ENCODE results near the gene ARHGDIB. TPM values are rescaled to one million over a fixed set of nuclear protein-coding genes. Genes with fewer than 3 reads are reported as not detected.

ARHGDIB gene
- total and polyA plus RNA-seq, 10 of the 15 experiments (the other 5 are each of a cell fraction or from before 2014, with no cell fraction given): 796 to 2,849 (median 1,346) TPM

DNA sequence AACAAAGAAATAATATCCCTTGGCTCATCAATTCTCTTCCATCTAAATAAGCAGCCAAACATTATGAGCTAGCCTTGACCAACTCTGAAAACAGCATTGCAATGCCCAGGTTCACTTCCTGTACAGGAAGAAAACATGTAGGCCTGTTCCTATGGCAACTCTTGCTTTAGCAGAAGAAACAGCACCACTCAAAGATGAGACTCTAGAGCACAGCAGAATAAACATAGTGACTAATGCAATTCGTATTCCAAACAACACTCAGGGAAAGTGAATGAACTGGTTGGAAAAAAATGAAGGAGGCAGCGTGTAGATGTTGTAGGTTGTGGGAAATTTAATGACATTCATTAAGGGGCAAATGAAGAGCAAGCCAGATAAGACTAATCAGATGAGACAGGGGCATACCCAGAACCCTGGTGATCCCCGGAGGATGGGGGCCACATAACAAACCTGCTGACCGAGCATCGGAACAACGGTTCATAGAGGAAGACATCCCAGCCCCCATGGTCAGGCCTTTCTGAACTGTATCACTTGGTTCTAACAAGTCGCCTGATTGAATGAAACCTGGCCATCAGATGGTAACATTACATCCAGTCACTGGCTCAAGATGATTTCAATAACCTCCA, 9.0 kb downstream of the ARHGDIB start (continued):
- TF ChIP-seq, protein P1, sequence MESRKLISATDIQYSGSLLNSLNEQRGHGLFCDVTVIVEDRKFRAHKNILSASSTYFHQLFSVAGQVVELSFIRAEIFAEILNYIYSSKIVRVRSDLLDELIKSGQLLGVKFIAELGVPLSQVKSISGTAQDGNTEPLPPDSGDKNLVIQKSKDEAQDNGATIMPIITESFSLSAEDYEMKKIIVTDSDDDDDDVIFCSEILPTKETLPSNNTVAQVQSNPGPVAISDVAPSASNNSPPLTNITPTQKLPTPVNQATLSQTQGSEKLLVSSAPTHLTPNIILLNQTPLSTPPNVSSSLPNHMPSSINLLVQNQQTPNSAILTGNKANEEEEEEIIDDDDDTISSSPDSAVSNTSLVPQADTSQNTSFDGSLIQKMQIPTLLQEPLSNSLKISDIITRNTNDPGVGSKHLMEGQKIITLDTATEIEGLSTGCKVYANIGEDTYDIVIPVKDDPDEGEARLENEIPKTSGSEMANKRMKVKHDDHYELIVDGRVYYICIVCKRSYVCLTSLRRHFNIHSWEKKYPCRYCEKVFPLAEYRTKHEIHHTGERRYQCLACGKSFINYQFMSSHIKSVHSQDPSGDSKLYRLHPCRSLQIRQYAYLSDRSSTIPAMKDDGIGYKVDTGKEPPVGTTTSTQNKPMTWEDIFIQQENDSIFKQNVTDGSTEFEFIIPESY (IDR thresholded peaks at IDR 0.05): no peak
- TF ChIP-seq WRNIP1 (IDR thresholded peaks at IDR 0.05; ENCODE audit: borderline replicate concordance, low read depth, low read length) (no peak), NR2F1 (conservative IDR thresholded peaks at IDR 0.05) (no peak), BRCA1 (IDR thresholded peaks at IDR 0.05; ENCODE audit: low read depth, low read length) (no peak), RAD51 (IDR thresholded peaks at IDR 0.05) (no peak), RAD21 (IDR thresholded peaks at IDR 0.05; ENCODE audit: insufficient read depth, low read depth, low read length) (0 out of 2 replicates have a peak, but pooled peaks have one; percentile 32), TARDBP (IDR thresholded peaks at IDR 0.05; ENCODE audit: borderline replicate concordance) (no peak), TAF1 (IDR thresholded peaks at IDR 0.05; ENCODE audit: borderline replicate concordance, low read depth, low read length) (no peak), KLF5 (IDR thresholded peaks at IDR 0.05; ENCODE audit: partially characterized antibody) (no peak), POLR2AphosphoS2 (IDR thresholded peaks at IDR 0.05; ENCODE audit: low read depth, low read length) (no peak), ZSCAN29 (IDR thresholded peaks at IDR 0.05) (no peak), IKZF1 (conservative IDR thresholded peaks at IDR 0.05) (no peak; the same call in 1 of the 2 replicates), CHD2 (IDR thresholded peaks at IDR 0.05; ENCODE audit: borderline replicate concordance, low read depth, low read length) (no peak), ZNF274 (IDR thresholded peaks at IDR 0.05; ENCODE audit: insufficient read depth, insufficient read length) (no peak), JUNB (IDR thresholded peaks at IDR 0.05) (no peak), HDAC6 (IDR thresholded peaks at IDR 0.05; ENCODE audit: unreplicated experiment) (no peak), FOXM1 (IDR thresholded peaks at IDR 0.05; ENCODE audit: low read depth, low read length) (0 out of 2 replicates have a peak, but pooled peaks have one; percentile 53), CBX3 (IDR thresholded peaks at IDR 0.05; ENCODE audit: borderline replicate concordance, low read depth) (no peak), ZNF24 (IDR thresholded peaks at IDR 0.05) (no peak), TCF3 (IDR thresholded peaks at IDR 0.05; ENCODE audit: borderline replicate concordance, insufficient read depth, low read depth, low read length) (no peak), EZH2 (IDR thresholded peaks at IDR 0.05; ENCODE audit: borderline replicate concordance, control insufficient read depth, low read depth, low read length) (no peak), NRF1 (conservative IDR thresholded peaks at IDR 0.05; ENCODE audit: low read depth, low read length) (no peak), SIN3A (IDR thresholded peaks at IDR 0.05; ENCODE audit: low read depth, low read length) (no peak; the same call in 1 of the 2 replicates)
- TF ChIP-seq, protein P2, sequence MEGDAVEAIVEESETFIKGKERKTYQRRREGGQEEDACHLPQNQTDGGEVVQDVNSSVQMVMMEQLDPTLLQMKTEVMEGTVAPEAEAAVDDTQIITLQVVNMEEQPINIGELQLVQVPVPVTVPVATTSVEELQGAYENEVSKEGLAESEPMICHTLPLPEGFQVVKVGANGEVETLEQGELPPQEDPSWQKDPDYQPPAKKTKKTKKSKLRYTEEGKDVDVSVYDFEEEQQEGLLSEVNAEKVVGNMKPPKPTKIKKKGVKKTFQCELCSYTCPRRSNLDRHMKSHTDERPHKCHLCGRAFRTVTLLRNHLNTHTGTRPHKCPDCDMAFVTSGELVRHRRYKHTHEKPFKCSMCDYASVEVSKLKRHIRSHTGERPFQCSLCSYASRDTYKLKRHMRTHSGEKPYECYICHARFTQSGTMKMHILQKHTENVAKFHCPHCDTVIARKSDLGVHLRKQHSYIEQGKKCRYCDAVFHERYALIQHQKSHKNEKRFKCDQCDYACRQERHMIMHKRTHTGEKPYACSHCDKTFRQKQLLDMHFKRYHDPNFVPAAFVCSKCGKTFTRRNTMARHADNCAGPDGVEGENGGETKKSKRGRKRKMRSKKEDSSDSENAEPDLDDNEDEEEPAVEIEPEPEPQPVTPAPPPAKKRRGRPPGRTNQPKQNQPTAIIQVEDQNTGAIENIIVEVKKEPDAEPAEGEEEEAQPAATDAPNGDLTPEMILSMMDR (IDR thresholded peaks at IDR 0.05 in 2 of 3, conservative IDR thresholded peaks at IDR 0.05 in 1 of 3; ENCODE audit: control insufficient read depth in 2 of 3, extremely low read depth in 1 of 3, insufficient read depth in 1 of 3, low read depth in 3 of 3, low read length in 3 of 3): peak in 1 of 3 experiments; percentile 18; a peak in 1 of 6 replicates
- TF ChIP-seq, protein P3, sequence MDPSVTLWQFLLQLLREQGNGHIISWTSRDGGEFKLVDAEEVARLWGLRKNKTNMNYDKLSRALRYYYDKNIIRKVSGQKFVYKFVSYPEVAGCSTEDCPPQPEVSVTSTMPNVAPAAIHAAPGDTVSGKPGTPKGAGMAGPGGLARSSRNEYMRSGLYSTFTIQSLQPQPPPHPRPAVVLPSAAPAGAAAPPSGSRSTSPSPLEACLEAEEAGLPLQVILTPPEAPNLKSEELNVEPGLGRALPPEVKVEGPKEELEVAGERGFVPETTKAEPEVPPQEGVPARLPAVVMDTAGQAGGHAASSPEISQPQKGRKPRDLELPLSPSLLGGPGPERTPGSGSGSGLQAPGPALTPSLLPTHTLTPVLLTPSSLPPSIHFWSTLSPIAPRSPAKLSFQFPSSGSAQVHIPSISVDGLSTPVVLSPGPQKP (IDR thresholded peaks at IDR 0.05; ENCODE audit: low read depth, low read length): no peak
- TF ChIP-seq, protein P4, sequence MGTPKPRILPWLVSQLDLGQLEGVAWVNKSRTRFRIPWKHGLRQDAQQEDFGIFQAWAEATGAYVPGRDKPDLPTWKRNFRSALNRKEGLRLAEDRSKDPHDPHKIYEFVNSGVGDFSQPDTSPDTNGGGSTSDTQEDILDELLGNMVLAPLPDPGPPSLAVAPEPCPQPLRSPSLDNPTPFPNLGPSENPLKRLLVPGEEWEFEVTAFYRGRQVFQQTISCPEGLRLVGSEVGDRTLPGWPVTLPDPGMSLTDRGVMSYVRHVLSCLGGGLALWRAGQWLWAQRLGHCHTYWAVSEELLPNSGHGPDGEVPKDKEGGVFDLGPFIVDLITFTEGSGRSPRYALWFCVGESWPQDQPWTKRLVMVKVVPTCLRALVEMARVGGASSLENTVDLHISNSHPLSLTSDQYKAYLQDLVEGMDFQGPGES (IDR thresholded peaks at IDR 0.05): no peak

Data from GM12878 (cell line).